ENCODE results near the gene KRT27.

The KRT27 gene

DNA sequence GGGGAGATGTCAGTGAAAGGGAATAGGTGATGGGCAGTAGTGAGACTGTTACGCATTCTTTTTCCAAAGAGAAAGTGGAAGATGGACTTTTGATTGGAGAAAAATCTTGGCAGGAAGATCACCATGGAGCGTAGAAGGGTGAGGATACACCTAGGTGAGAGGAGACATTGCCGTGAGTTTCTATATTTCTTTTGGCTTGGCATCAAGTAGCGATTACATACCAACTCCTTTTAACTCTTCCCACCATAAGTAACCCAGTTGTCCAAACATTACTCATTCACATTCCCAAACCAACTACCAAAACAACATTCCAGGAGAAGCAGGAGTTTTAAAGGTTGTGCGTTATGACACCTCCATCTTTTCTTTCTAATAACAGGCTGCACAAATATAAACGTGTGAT lies 28.1 kb upstream of the KRT27 start:
- Histone ChIP-seq H3K27me3 (ENCODE audit: control insufficient read depth, insufficient read depth, low read length, poor library complexity, severe bottlenecking) (peaks cover 83% of the 10 kb centered on the region), H3K4me3 (ENCODE audit: insufficient read depth, low read depth, low read length) (no peak overlapping the region), H3K36me3 (ENCODE audit: control insufficient read depth, insufficient read depth, low read length) (no peaks in the 10 kb centered on the region), H3K27ac (ENCODE audit: insufficient read depth, low read depth, low read length, poor library complexity, severe bottlenecking) (no peak overlapping the region), H3K9me3 (ENCODE audit: control insufficient read depth, low read length) (no peaks in the 10 kb centered on the region), H3K4me1 (ENCODE audit: control insufficient read depth, insufficient read depth, low read length) (no peaks in the 10 kb centered on the region)
- WGBS, 2 experiments, result 74 to 84% methylated on average over 5 to 6 of the region's 6 CpGs

DNA sequence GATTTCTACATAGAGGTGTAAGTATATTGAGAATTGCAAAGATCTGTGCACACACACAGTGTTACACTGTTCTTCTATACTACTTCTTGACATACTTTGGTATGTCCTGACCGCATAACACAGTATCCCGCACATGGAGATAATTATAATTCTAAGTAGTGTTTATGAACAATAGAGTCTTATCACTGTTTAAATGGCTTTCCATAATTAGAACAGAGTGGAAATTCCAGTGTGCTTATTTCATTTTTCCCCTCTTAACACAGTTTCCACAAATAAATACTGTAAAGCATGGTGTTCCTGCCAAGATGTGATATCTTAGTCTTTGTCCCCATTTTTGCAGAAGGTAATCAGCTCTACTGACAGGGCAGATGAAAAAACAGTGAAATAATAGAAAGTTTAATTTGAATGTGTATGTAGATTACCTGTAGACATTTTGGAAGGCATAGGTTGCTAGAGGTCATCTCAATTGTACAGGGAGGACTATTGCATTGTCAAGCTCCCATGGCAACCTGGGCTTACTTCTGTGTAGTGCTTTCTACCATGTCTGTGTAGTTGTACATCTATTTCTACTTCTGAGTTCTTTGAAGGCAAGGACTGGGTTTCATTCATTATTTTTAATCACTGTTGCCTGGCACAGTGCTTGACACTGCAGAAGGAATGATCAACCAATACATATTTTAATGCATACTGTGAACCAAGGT lies 27.5 kb upstream of the KRT27 start:
- H3K9me3 ChIP-seq (ENCODE audit: control insufficient read depth, low read length), result no peaks in the 10 kb centered on the region
- H3K4me3 ChIP-seq (ENCODE audit: insufficient read depth, low read depth, low read length), result no peak overlapping the region
- 94% methylated on average over 2 of the region's 2 CpGs; no CpG with 5 or more reads in 1 of the 2 experiments for WGBS, 2 experiments
- no peak overlapping the region for H3K27ac ChIP-seq (ENCODE audit: insufficient read depth, low read depth, low read length, poor library complexity, severe bottlenecking)
- no peaks in the 10 kb centered on the region for H3K36me3 ChIP-seq (ENCODE audit: control insufficient read depth, insufficient read depth, low read length)
- no peaks in the 10 kb centered on the region for H3K4me1 ChIP-seq (ENCODE audit: control insufficient read depth, insufficient read depth, low read length)
- H3K27me3 ChIP-seq (ENCODE audit: control insufficient read depth, insufficient read depth, low read length, poor library complexity, severe bottlenecking), result peaks cover 90% of the 10 kb centered on the region

DNA sequence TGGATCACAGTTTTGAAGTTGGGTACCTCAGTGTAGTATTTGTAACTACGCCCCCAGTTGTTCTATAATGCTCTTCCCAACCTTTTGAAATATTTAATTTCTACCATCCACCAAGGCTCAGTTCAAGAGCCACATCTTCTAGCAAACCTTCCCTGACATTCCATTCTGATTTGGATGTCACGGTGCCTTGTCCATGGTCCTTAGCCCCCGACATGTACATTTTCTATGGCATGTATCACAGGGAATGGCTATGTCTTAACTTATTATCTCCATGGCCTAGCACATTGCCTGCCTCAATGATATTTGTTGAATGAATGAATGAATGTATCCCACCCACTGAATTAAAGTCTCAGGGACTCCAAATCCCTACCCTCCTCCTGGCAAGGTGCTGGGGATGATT lies 23.8 kb upstream of the KRT27 start:
- Histone ChIP-seq H3K27me3 (ENCODE audit: control insufficient read depth, insufficient read depth, low read length, poor library complexity, severe bottlenecking) (peaks cover 83% of the 10 kb centered on the region), H3K27ac (ENCODE audit: insufficient read depth, low read depth, low read length, poor library complexity, severe bottlenecking) (no peak overlapping the region), H3K9me3 (ENCODE audit: control insufficient read depth, low read length) (no peaks in the 10 kb centered on the region), H3K4me3 (ENCODE audit: insufficient read depth, low read depth, low read length) (no peak overlapping the region), H3K4me1 (ENCODE audit: control insufficient read depth, insufficient read depth, low read length) (no peaks in the 10 kb centered on the region), H3K36me3 (ENCODE audit: control insufficient read depth, insufficient read depth, low read length) (no peaks in the 10 kb centered on the region)
- 75 to 76% methylated on average over 3 of the region's 3 CpGs for WGBS, 2 experiments

DNA sequence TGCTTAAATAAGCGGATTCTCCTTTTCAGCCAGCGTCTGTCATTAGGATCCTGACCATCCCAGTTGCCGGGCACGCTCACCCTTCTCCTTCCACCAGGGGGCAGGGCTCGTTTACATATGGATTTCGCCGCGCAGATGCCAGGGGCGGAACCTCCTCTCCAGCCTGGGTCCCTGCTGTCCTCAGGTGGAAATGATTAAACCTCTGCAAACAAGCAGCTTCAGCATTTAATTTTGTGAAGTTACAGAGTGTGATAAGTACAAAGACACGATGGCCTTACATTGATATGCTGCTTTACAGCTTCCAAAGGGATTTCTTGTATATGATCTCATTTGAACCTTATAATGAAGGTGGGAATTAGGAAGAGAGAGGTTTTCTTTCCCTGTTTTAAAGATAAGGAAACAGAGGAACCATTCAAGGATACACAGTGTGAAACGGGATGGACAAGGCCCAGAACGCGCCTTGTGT lies 21.3 kb upstream of the KRT27 start:
- Histone ChIP-seq H3K4me3 (ENCODE audit: insufficient read depth, low read depth, low read length) (no peak overlapping the region), H3K27me3 (ENCODE audit: control insufficient read depth, insufficient read depth, low read length, poor library complexity, severe bottlenecking) (peaks cover 78% of the 10 kb centered on the region), H3K9me3 (ENCODE audit: control insufficient read depth, low read length) (no peaks in the 10 kb centered on the region), H3K4me1 (ENCODE audit: control insufficient read depth, insufficient read depth, low read length) (no peaks in the 10 kb centered on the region), H3K27ac (ENCODE audit: insufficient read depth, low read depth, low read length, poor library complexity, severe bottlenecking) (no peak overlapping the region), H3K36me3 (ENCODE audit: control insufficient read depth, insufficient read depth, low read length) (no peaks in the 10 kb centered on the region)
- 17 to 21% methylated on average over 13 of the region's 13 CpGs for WGBS, 2 experiments

DNA sequence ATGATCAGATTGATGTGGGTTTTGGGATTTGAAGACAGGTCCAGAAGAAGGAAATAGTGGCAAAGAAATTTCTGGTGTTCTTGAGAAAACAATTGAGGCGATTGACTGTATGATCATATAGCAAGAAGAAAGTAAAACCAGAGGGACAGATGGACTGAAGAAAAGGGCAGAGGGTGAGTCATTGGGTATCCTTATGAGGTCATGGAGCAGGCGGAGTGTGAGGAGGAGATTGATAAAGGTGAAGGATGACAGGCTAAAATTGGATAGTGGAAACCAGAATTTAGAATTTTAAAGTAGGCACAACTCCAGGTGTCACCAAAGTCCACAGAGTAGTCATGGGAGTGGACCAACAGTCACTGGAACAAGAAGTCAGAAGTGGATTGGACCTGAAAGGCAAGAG lies 18.8 kb upstream of the KRT27 start:
- peaks cover 54% of the 10 kb centered on the region for H3K27me3 ChIP-seq (ENCODE audit: control insufficient read depth, insufficient read depth, low read length, poor library complexity, severe bottlenecking)
- no peak overlapping the region for H3K4me3 ChIP-seq (ENCODE audit: insufficient read depth, low read depth, low read length)
- no peaks in the 10 kb centered on the region for H3K4me1 ChIP-seq (ENCODE audit: control insufficient read depth, insufficient read depth, low read length)
- WGBS, 2 experiments, result 86% methylated on average over 2 of the region's 2 CpGs
- no peak overlapping the region for H3K27ac ChIP-seq (ENCODE audit: insufficient read depth, low read depth, low read length, poor library complexity, severe bottlenecking)
- H3K9me3 ChIP-seq (ENCODE audit: control insufficient read depth, low read length), result no peaks in the 10 kb centered on the region
- H3K36me3 ChIP-seq (ENCODE audit: control insufficient read depth, insufficient read depth, low read length), result no peaks in the 10 kb centered on the region

DNA sequence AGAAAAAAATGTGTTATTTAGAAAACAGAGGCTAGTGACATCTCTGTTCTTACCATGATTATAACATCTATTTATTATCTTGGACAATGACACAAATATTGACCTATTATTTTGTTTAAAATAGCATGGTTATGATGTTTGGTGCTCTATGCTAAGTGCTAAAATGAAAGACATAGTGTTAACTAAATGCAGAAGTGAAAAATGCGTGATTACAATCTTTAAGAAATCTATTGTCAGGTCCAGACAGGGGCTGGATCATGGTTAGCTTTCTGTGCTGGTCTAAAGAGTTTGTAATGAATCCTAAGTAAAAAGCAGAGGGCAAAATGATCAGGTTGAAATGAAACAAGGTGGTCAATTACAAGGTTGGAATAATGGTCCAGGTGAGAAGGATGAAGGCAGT lies 18.0 kb upstream of the KRT27 start:
- Histone ChIP-seq H3K4me1 (ENCODE audit: control insufficient read depth, insufficient read depth, low read length) (no peaks in the 10 kb centered on the region), H3K4me3 (ENCODE audit: insufficient read depth, low read depth, low read length) (no peak overlapping the region), H3K27me3 (ENCODE audit: control insufficient read depth, insufficient read depth, low read length, poor library complexity, severe bottlenecking) (peaks cover 50% of the 10 kb centered on the region), H3K27ac (ENCODE audit: insufficient read depth, low read depth, low read length, poor library complexity, severe bottlenecking) (no peak overlapping the region), H3K36me3 (ENCODE audit: control insufficient read depth, insufficient read depth, low read length) (no peaks in the 10 kb centered on the region), H3K9me3 (ENCODE audit: control insufficient read depth, low read length) (no peaks in the 10 kb centered on the region)
- WGBS, 2 experiments, result 83 to 84% methylated on average over 1 of the region's 1 CpG

DNA sequence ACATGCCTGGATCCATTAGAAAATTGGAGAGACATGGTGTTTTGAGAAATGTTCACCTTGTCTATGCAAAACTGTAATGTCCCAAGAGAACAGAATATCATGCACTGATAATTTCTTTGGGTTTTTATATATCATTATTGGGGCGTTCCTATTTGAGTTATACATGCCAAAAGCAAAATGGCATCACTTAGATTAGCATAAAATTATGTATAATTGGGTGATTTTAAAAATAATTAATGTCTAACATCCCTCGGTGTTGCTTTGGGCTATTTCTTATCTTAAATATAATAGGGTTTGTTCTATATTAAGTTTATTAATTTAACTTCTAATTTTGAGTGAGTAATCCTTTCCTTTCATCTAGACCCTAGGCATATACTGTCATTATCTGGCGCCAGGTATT lies 17.5 kb upstream of the KRT27 start, which contains the start of gene KRT28:
Gene KRT28, minus strand, starts transcription at position 101 of the 400 bp plus-strand sequence. Its CDS starts 66 bp downstream, at position 35.
- Histone ChIP-seq H3K9me3 (ENCODE audit: control insufficient read depth, low read length) (no peaks in the 10 kb centered on the region), H3K36me3 (ENCODE audit: control insufficient read depth, insufficient read depth, low read length) (no peaks in the 10 kb centered on the region), H3K4me3 (ENCODE audit: insufficient read depth, low read depth, low read length) (no peak within 1 kb of the TSS), H3K4me1 (ENCODE audit: control insufficient read depth, insufficient read depth, low read length) (no peaks in the 10 kb centered on the region), H3K27ac (ENCODE audit: insufficient read depth, low read depth, low read length, poor library complexity, severe bottlenecking) (no peak within 1 kb of the TSS), H3K27me3 (ENCODE audit: control insufficient read depth, insufficient read depth, low read length, poor library complexity, severe bottlenecking) (peaks cover 45% of the 10 kb centered on the region)
- 100% methylated on average over 2 of the region's 3 CpGs; no CpG with 5 or more reads in 1 of the 2 experiments for WGBS, 2 experiments

DNA sequence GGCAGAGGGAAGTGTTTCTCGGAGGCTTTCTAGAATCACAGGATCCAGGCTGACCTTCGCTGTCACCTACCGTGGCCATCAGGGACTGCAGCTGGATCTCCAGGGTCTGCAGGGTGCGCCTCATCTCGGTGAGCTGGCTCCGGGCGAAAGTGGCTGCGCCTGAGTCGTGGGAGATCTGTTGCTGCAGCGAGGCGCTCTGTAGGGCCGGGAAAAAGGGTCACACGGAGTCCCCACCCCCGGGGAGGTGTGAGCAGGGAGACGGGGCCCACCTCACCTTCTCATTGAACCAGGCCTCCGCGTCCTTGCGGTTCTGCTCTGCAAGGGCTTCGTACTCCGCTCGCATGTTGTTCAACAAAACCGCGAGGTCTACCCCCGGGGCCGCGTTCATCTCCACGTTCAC lies 14.5 kb upstream of the KRT27 start:
- 92% methylated on average over 27 of the region's 27 CpGs for WGBS, 2 experiments
- H3K4me1 ChIP-seq (ENCODE audit: control insufficient read depth, insufficient read depth, low read length), result no peaks in the 10 kb centered on the region
- no peak overlapping the region for H3K4me3 ChIP-seq (ENCODE audit: insufficient read depth, low read depth, low read length)
- no peak overlapping the region for H3K27ac ChIP-seq (ENCODE audit: insufficient read depth, low read depth, low read length, poor library complexity, severe bottlenecking)
- H3K27me3 ChIP-seq (ENCODE audit: control insufficient read depth, insufficient read depth, low read length, poor library complexity, severe bottlenecking), result peaks cover 30% of the 10 kb centered on the region
- H3K36me3 ChIP-seq (ENCODE audit: control insufficient read depth, insufficient read depth, low read length), result no peaks in the 10 kb centered on the region
- no peaks in the 10 kb centered on the region for H3K9me3 ChIP-seq (ENCODE audit: control insufficient read depth, low read length)

DNA sequence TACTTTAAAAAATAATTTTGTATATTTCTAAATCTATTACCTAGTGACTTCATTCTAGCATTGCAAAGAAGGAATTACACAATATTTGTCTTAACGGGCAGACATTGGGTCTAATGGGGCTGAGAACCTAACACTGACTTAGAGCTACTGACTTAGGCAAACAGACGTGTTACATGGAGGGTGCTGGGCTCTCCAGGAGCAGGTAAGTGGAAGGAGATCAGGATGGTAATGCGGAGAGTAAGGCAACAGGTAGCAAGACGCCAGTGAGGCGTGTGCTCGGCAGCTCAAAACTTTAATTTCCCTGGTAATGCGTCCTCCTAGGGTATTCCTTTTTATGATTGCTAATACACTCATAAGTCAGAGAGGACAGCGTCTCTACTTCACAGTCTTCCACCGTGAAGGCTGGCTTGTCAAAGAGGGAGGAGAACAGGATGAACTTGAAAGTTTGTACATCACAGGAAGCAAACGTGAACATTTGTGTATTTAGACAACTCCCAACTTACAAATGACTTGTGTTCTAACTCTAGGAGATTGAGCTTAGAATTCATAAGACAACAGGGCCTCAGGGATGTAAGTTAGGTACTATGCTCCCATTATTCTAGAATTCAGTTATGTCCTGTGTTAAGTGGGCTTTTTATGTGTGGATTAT lies 12.8 kb upstream of the KRT27 start:
- Histone ChIP-seq H3K4me1 (ENCODE audit: control insufficient read depth, insufficient read depth, low read length) (no peaks in the 10 kb centered on the region), H3K36me3 (ENCODE audit: control insufficient read depth, insufficient read depth, low read length) (no peaks in the 10 kb centered on the region), H3K4me3 (ENCODE audit: insufficient read depth, low read depth, low read length) (no peak overlapping the region), H3K27me3 (ENCODE audit: control insufficient read depth, insufficient read depth, low read length, poor library complexity, severe bottlenecking) (peaks cover 13% of the 10 kb centered on the region), H3K9me3 (ENCODE audit: control insufficient read depth, low read length) (no peaks in the 10 kb centered on the region), H3K27ac (ENCODE audit: insufficient read depth, low read depth, low read length, poor library complexity, severe bottlenecking) (no peak overlapping the region)
- 92% methylated on average over 10 of the region's 10 CpGs for WGBS, 2 experiments

DNA sequence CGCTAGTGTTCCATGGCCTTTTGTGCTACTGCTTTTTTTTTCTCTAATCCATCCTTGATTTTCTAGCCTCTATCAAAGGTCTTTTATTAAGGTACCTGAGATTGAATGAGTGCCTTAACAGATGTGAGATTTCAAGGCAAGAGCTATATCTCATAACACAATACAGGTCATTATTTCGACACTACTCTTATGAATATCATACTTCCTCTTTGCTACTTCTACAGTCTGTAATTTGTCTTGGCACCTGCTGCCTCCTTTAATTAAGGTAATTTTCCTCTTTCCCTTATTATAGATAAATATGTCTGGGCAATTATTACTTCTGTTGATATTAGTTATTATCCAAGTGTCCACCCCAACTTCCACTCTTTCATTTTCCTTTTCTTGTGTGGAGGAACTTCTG lies 12.1 kb upstream of the KRT27 start:
- Histone ChIP-seq H3K27me3 (ENCODE audit: control insufficient read depth, insufficient read depth, low read length, poor library complexity, severe bottlenecking) (peaks cover 7% of the 10 kb centered on the region), H3K27ac (ENCODE audit: insufficient read depth, low read depth, low read length, poor library complexity, severe bottlenecking) (no peak overlapping the region), H3K9me3 (ENCODE audit: control insufficient read depth, low read length) (no peaks in the 10 kb centered on the region), H3K4me1 (ENCODE audit: control insufficient read depth, insufficient read depth, low read length) (no peaks in the 10 kb centered on the region), H3K4me3 (ENCODE audit: insufficient read depth, low read depth, low read length) (no peak overlapping the region), H3K36me3 (ENCODE audit: control insufficient read depth, insufficient read depth, low read length) (no peaks in the 10 kb centered on the region)
- 97 to 98% methylated on average over 2 of the region's 2 CpGs for WGBS, 2 experiments

Data from ectodermal cell (in vitro differentiated cells).